BJ (cell line): ENCODE results near the gene LRRN2. TPM values are rescaled to one million over a fixed set of nuclear protein-coding genes. Genes with fewer than 3 reads are reported as not detected.

Experiments
- CTCF ChIA-PET: fragments of 350-600 bp; formaldehyde crosslinking; extraction: SDS; loops from one replicate; lab custom pipeline; 2021; ENCODE audit warnings: antibody characterized with exemption, inconsistent platforms; lab: Yijun Ruan, JAX
- POLR2A ChIA-PET: fragments of 300-600 bp; sonication (Branson Sonifier 250); formaldehyde crosslinking; extraction: SDS; loops from one replicate; lab custom pipeline; 2021; ENCODE audit warnings: antibody characterized with exemption; lab: Charles Lee
- DNase-seq: peaks from one replicate; pipeline ENCODE4 v3.0.0-alpha.2; 2011; ENCODE audit warnings: low read depth
- H3K27me3 ChIP-seq: 2 replicates; pipeline ENCODE4 v1.6.0; 2011; ENCODE audit warnings: low read length; ENCODE audit not compliant: control insufficient read depth, insufficient read depth
- H3K36me3 ChIP-seq: 2 replicates; pipeline ENCODE4 v1.5.1; 2011; ENCODE audit warnings: low read length; ENCODE audit not compliant: control insufficient read depth, insufficient read depth
- H3K4me3 ChIP-seq: 2 replicates; pipeline ENCODE4 v1.5.1; 2011; ENCODE audit warnings: low read depth, mild to moderate bottlenecking, control low read depth, low read length
- CTCF ChIP-seq: IDR thresholded peaks from 2 replicates; pipeline ENCODE4 v1.5.1; 2011; ENCODE audit warnings: low read depth, mild to moderate bottlenecking, control low read depth, inconsistent platforms, low read length, moderate library complexity; ENCODE audit not compliant: insufficient read depth
- polyA plus RNA-seq: library from polyadenylated mRNA; depleted of rRNA; stranded (reverse); fragments of >200 nt; gene quantifications from 2 replicates; pipeline ENCODE4 v1.2.3, GENCODE V29; 2011

Gene LRRN2
- polyA plus RNA-seq, 1 experiment: not detected

GRCh38 chr1:204697893-204698292 lies 12.4 kb upstream of the LRRN2 start:
- Histone ChIP-seq H3K4me3 (no peak overlapping the region), H3K27me3 (peaks cover 29% of the 10 kb centered on the region), H3K36me3 (no peaks in the 10 kb centered on the region)
- no peak for TF ChIP-seq CTCF
- DNase-seq: no peak
- CTCF ChIA-PET: no interaction called here
- POLR2A ChIA-PET: no interaction called here

GRCh38 chr1:204696606-204697005 lies 11.1 kb upstream of the LRRN2 start:
- DNase-seq: no peak
- no peak for TF ChIP-seq CTCF
- Histone ChIP-seq H3K4me3 (no peak overlapping the region), H3K27me3 (peaks cover 20% of the 10 kb centered on the region), H3K36me3 (no peaks in the 10 kb centered on the region)
- ChIA-PET CTCF (no interaction called here), POLR2A (no interaction called here)

GRCh38 chr1:204695692-204696091 lies 10.2 kb upstream of the LRRN2 start:
- CTCF ChIA-PET: interaction anchor here (0.9 to 1.5 kb wide), 2 partner anchors 9 to 96 kb away, joined by 3 to 5 read pairs; no protein-coding TSS in a partner anchor
- no peak for DNase-seq
- POLR2A ChIA-PET: no interaction called here
- peaks cover 20% of the 10 kb centered on the region for H3K27me3 ChIP-seq
- H3K36me3 ChIP-seq: no peaks in the 10 kb centered on the region
- no peak overlapping the region for H3K4me3 ChIP-seq
- TF ChIP-seq CTCF: no peak

GRCh38 chr1:204694145-204694544 lies 8.6 kb upstream of the LRRN2 start:
- no peak overlapping the region for H3K4me3 ChIP-seq
- TF ChIP-seq CTCF: no peak
- H3K36me3 ChIP-seq: no peaks in the 10 kb centered on the region
- H3K27me3 ChIP-seq: peaks cover 20% of the 10 kb centered on the region
- no peak for DNase-seq
- ChIA-PET POLR2A (no interaction called here), CTCF (interaction anchor here (1.3 kb wide), 1 partner anchor 53 kb away, joined by 5 read pairs; no protein-coding TSS in a partner anchor)

DNA sequence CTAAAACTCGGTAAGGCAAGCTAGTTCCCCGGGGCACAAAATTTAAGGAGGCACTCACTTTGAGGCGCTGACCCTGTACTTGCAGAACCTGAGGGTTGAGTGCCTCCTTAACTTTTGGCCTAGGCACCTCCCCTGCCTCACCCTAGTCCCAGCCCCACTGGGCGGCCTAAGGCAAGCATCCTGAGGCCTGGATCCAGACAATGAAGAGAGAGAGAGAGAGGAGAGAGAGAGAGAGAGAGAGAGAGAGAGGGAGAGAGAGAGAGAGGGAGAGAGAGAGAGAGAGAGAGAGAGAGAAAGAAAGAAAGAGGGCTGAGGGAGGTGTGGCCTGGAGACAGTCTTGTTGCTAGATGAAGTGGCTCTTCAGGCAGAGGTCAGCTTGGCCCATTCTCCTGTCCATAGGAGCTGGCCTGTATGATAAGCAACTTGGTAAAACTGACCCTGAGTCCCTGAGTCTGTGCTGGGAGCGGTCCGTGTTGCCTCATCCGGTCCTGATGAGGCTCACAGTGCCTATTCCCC lies 7.4 kb upstream of the LRRN2 start:
- no peak for DNase-seq
- no peaks in the 10 kb centered on the region for H3K36me3 ChIP-seq
- H3K27me3 ChIP-seq: peaks cover 20% of the 10 kb centered on the region
- no peak for TF ChIP-seq CTCF
- H3K4me3 ChIP-seq: no peak overlapping the region
- ChIA-PET CTCF (interaction anchor here (0.7 to 1.2 kb wide), 3 partner anchors 10 to 114 kb away, joined by 3 to 5 read pairs (median 3); no protein-coding TSS in a partner anchor), POLR2A (no interaction called here)
